HG03097 (cell line): ENCODE measurements around the gene GORASP1.

Experiments used
- ATAC-seq: cut with Tn5 transposase; IDR thresholded peaks from one replicate; pipeline ENCODE4 v1.9.1; 2021; ENCODE audit not compliant: unreplicated experiment, low FRiP score

GORASP1 gene

DNA sequence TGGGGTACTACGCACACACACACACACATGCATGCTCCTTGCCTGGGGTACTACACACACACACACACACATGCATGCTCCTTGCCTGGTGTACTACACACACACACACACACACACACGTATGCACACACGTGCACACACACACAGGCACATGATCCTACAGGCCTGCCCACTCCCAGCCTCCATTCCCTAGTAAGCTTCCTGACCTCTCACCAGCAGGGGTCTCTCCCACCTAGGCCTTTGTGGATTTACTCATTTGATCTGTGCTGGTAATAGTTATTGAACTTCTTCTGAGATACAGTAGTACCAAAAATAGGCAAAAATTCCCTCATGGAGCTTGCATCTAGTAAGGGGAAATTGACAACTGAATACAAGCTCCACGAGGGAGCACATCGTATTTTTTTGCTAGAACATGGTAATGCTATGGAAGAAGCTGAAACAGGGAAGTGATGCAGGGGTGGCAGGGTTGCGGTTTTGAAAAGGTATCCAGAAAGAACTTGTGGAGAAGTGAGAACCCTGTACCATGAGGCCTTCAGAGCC lies 19.2 kb upstream of the GORASP1 start:
- no peak for ATAC-seq

DNA sequence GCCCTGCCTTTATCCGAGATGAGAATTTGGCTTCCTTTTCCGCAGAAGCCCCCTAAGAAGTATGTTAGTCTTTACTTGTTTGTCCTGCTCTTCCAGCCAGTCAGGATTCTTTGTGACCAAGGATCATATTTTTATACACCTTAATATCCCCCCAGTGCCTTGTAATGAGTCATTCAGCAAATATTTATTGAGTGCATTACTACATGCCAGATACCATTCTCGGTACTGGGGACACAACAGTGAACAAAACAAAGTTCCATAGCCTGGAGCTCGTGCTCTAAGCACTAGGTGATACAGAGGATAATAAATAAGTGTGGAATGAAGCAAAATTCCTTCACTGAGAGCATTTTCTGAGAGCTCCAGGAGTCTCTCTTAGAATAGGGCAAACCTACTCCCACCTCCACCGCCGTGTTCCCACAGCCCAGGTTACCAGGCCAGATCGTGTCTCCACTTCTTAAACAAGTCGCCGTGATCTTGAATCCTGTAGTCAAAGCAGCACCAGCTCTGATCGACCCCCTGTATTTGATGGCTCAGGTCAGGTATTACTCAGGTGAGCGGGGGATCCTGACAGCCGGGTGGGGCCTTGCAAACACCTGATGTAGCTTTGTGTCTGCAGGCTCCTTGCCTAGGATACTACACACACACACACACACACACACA lies 18.5 kb upstream of the GORASP1 start:
- ATAC-seq: no peak

DNA sequence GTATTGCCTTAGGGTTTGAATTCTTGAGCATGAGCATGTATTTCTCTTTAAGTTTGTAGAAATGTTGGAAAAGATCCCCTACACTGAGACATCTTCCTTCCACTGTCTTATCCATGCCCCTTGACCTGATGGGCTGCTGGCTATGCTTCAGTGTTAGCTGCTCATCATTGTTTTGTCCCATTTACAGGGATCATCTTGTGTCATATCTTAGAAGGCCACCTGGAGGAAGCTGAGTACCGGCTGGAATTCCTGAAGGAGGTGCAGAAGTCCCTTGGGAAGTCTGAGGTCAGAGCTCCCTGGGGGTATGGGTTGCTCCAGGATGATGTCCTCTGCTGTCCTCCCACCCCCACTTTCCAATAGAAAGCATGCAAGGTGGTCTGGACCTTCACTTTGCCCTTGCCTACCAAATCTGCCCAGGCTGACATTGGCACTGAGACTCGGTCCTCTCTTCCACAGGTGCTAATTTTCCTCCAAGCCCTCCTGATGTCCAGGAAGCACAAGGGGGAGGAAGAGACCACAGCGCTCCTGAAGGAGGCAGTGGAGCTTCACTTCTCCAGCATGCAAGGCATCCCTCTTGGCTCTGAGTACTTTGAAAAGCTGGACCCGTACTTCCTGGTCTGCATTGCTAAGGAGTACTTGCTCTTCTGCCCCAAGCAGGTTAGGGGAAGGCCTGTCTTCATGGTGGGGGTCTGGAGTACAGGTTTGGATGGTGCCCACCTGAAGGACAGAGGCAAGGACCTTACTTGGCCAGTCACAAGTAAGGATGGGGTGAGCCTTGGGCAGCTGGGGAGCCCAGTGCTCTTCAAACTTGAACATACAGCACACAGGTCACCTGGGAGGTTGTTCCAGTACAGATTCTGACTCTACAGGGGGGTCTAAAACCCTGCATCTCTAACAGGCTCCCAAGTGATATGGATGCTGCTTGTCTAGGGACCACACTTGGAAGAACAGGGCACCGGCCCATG lies 17.7 kb upstream of the GORASP1 start:
- ATAC-seq: no peak

DNA sequence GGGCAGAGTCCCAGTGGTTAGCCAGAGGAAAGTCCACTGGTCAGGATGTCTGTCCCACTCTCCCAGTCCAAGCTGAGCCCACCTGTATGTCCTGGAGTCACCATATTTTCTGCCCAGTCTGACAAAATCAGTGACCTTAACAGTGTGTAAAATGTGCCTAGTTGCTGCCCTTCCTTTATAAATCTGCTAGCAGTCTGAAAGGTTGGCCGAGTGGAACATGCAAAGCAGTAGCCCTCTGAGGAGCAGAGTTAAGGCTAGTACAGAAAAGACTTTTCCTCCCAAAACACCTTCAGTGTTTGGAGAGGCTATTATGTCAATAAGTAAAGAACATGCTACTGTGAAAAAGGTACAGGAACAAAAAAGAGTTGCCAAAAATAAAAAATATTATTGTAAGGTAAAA lies 15.4 kb upstream of the GORASP1 start:
- no peak for ATAC-seq

GRCh38 chr3:39121621-39122020 lies 14.2 kb upstream of the GORASP1 start:
- no peak for ATAC-seq

DNA sequence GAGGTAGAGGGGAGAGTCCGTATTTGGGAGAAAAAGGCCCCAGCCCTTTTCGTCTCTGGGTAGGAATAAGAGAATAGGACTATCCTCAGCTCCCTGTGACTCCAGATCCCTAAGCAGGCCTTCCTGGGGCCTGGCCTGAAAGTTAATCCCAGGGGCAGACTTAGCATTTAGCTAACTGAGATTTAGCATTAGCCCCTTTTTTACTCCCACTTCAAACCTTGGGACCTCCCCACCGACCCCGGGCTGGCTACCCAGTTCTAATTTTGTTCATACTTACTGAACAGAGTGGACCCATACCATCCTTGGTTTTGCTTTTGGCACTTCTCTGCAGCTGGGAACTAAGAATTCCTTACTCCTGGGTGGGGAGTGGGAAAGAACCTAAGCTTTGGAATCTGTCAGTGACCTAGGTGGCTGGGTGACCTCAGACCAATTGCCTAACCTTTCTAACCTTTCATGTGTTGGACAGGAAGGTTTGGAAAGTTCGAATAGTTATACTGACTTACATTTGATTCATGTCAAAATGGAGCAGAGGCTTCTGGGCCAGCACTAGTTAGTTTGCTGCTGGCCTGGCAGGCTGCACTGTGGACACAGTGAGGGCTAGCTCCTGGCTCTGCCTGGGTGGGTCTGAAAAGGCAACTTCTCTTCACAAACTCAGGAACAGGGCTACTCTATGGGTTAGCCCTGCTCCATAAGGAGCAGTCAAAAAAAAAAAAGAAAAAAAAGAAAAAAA lies 11.7 kb upstream of the GORASP1 start:
- no peak for ATAC-seq

- no peak for ATAC-seq
Observed at GRCh38 chr3:39118079-39118478, 10.7 kb upstream of the GORASP1 start.

- ATAC-seq: no peak
Observed at GRCh38 chr3:39115870-39116269, 8.4 kb upstream of the GORASP1 start.

- no peak for ATAC-seq
Observed at GRCh38 chr3:39114456-39114855, 7.0 kb upstream of the GORASP1 start.

DNA sequence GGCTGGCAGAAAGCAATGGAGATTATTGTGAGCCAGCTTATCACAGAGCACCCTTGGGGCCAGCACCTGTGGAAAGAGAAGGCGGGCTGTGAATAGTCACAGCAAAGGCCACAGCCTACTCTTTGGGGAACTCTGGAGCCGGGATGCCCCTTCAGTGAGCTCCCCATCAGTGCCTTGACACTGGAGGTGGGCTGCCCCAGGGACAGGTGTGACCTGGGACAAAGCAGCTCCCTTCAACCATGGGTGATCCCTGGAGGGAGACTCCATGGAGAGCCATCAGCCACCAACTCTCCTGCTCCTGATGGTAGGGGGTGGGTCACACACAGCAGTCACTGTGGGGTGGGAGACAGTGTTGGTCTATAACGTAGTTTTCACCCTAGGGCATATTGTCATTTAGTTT lies 5.9 kb upstream of the GORASP1 start:
- ATAC-seq: no peak

DNA sequence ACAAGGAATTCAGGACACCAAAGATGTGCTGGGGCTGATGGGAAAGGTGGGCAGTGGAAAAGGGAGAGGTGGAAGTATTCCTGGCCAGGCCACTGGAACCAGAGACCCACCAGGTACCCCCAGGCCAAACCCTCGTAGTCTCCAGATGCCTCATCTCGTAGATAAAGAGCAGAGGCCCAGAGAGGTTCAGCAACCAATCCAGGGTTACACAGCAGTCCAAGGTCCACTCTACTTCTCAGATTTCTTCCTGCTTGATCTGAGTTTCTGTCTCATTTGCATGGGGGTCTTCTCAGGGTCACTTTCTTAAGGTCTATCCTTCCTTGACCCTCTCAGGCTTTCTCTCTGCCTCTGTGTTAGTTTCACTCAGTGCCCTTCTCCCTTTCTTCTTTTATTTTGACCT lies 5.1 kb upstream of the GORASP1 start:
- no peak for ATAC-seq

GRCh38 chr3:39112113-39112512 lies 4.7 kb upstream of the GORASP1 start:
- no peak for ATAC-seq

- ATAC-seq: no peak
Observed at GRCh38 chr3:39110041-39110639, 2.7 kb upstream of the GORASP1 start.

GRCh38 chr3:39109086-39109485 lies 1.7 kb upstream of the GORASP1 start:
- ATAC-seq: no peak

DNA sequence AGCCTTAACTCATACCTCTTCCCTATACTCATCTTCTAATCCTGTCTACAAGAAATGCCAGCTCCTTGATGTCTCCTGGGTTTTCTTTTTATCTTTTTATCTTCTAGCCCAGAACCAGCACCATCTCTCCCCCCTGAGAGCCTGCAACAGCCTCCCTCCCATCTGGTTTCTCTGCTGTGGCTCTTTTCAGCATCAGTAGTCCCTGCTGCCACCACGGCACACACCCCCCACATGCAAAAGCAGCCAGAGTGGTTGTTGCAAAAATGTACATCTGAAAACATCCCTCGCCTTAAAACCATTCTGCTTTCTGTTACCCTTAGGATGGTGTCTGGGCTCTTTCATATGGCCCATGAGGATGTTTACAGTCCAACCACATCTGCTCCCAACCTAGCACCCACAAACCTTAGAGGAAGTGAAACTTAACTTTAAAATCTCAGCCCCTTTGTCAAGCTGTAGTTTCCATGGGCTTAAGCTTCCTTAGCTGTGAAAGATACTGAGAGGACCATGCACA lies 828 bp upstream of the GORASP1 start:
- peak; percentile 81 for ATAC-seq

DNA sequence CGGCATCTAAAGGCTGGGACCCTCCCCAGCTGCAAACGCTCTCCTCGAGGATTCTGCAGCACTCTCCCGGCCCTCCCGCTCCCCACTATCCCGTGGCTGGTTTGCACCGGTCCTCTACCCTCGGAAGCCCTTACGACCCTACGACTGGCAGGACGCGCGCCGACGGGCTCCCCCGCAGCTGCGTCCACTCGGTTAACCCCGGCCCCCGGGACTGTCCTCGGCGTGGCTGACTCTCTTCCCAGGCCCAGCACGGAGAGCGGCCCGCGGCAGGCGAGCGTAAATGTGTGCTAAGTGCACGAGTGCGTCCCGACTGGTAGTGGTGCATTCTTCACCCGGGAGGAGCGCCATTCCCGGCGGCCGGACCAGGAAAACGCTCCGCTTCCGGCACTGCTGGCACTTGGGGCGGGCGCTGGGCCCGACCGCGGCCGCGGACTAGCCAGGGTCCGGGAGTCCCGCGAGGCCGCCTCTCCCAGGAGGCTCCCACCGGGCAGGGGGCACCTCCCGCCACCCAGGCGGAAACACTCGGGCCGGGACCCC lies 508 bp downstream of the GORASP1 start:
- peak; percentile 9 for ATAC-seq

DNA sequence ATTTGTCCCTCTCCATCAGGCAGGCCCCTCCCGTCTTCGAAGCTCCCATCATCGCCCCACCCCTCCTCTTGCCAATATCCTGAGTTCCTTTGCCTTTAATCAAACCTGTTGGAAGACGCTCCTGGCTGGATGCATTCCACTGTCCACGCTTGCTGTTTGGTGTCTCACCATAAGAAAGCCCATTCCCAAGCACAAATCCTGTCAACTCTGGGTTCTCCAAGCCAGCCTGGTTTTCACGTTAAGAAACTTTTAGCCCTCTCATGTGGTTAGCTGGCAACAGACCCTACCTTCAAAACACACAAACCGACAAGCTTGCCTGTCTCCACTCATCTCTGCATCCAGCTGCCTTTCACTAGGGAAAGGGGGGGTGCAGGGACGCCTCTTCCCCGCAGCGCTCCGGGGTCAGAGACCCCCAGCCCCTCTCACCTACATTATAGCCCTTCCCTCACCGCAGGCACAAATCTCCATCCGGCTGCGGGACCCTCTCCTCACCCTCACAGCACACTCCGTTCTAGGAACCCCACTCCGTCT lies 1.1 kb downstream of the GORASP1 start:
- no peak for ATAC-seq

- no peak for ATAC-seq
Observed at GRCh38 chr3:39105687-39106063, 1.8 kb downstream of the GORASP1 start.

- no peak for ATAC-seq
Observed at GRCh38 chr3:39104961-39105686, 2.3 kb downstream of the GORASP1 start.
